Sigmoid colon (tissue), 4 donors: ENCODE data around the gene ZMIZ1.

Experiments used
- POLR2A ChIP-seq, 2 donors: fragments of 450-650 bp; IDR thresholded peaks; one replicate each; pipeline ENCODE4 v1.6.1; 2016; ENCODE audit warnings: antibody characterized with exemption in 2 of 2, mild to moderate bottlenecking in 2 of 2, moderate library complexity in 2 of 2
- POLR2AphosphoS5 ChIP-seq, 4 donors: sonication (generic); formaldehyde crosslinking; IDR thresholded peaks; one replicate each; pipeline ENCODE4 v1.6.1; 2017; ENCODE audit warnings: antibody characterized with exemption in 4 of 4
- TF ChIP-seq, protein P1 (sequence below), 4 experiments: fragments of 450-650 bp in 3 of 4; fragments of 200-600 bp in 1 of 4; IDR thresholded peaks; one replicate each; pipeline ENCODE4 v1.5.1; 2016 to 2019; ENCODE audit warnings: antibody characterized with exemption in 4 of 4, mild to moderate bottlenecking in 3 of 4, moderate library complexity in 2 of 4

- TF ChIP-seq POLR2A (IDR thresholded peaks at IDR 0.05) (no peak), POLR2AphosphoS5 (IDR thresholded peaks at IDR 0.05) (no peak)
- TF ChIP-seq, protein P1, sequence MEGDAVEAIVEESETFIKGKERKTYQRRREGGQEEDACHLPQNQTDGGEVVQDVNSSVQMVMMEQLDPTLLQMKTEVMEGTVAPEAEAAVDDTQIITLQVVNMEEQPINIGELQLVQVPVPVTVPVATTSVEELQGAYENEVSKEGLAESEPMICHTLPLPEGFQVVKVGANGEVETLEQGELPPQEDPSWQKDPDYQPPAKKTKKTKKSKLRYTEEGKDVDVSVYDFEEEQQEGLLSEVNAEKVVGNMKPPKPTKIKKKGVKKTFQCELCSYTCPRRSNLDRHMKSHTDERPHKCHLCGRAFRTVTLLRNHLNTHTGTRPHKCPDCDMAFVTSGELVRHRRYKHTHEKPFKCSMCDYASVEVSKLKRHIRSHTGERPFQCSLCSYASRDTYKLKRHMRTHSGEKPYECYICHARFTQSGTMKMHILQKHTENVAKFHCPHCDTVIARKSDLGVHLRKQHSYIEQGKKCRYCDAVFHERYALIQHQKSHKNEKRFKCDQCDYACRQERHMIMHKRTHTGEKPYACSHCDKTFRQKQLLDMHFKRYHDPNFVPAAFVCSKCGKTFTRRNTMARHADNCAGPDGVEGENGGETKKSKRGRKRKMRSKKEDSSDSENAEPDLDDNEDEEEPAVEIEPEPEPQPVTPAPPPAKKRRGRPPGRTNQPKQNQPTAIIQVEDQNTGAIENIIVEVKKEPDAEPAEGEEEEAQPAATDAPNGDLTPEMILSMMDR (IDR thresholded peaks at IDR 0.05): no peak
These were observed 5.1 kb downstream of the ZMIZ1 start for GRCh38 chr10:79073784-79074432.
